NCI-H2171 treated with DMSO at 0.1 percent for 48 hours (cell line): ENCODE data around the gene ZG16.
"Not testable (repeated sequence)": the region's sequence is repeated elsewhere in the genome, so short reads cannot be mapped to it uniquely, and the experiment has no call there.

Experiments used
- DNase-seq: peaks from one replicate; lab custom pipeline; 2025; lab: John Stamatoyannopoulos, UW

The ZG16 gene

GRCh38 chr16:29787155-29787554 lies 9.1 kb downstream of the ZG16 start:
- not testable (repeated sequence) for DNase-seq

DNA sequence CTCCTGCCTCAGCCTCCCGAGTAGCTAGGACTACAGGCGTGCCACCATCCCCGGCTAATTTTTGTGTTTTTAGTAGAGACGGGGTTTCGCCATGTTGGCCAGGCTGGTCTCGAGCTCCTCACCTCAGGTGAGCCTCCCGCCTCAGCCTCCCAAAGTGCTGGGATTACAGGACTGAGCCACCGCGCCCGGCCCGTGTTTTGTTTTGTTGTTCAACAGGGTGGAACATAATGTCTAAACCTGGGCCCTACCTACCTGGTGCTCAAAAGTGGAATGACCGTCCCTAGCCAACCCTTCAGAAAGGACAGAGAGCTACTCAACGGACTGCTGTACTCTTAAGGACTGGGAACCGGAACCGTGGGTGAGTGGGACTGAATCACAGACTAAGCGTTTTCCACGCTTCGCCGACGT lies 11.7 kb downstream of the ZG16 start:
- no peak for DNase-seq

DNA sequence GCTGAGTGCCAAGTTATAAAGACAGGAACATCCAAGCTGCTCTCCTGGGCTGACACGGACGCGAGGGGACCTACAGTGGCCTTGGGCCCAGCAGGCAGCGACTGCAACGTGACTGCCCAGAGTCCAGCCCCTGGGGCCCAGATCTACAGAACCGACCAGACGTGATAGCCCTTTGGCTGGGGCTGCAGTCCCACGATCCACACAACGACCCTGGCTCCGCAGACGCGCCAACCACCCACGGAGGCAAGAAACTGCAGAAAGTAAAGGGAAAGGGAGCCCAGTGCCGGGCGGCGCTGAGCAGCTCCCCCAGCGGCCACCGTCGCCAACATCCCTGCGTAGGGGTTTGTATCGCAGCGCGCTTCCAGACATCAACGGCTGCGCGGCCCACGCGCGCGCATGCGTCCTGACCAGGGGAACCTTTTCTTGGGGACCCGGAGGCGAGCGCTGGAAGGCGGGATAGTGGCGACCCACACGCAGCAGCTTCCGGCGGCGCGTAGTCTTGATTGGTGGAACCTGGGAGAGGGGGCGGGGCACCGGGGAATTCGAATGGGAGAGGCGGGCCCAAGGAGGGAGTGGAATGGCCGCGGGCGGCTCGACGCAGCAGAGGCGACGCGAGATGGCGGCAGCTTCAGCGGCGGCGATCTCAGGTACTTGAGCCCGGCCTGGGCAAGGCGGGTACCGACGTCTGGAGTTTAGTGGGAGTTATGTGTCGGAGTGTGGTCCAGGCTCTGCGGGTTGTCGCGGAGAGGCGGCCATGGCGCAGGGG lies 12.3 kb downstream of the ZG16 start, which contains the start of gene KIF22:
Gene KIF22, plus strand, starts transcription at position 569 of the 766 bp plus-strand sequence. Its CDS starts 9 bp downstream, at position 578.
- peak; percentile 98 for DNase-seq

DNA sequence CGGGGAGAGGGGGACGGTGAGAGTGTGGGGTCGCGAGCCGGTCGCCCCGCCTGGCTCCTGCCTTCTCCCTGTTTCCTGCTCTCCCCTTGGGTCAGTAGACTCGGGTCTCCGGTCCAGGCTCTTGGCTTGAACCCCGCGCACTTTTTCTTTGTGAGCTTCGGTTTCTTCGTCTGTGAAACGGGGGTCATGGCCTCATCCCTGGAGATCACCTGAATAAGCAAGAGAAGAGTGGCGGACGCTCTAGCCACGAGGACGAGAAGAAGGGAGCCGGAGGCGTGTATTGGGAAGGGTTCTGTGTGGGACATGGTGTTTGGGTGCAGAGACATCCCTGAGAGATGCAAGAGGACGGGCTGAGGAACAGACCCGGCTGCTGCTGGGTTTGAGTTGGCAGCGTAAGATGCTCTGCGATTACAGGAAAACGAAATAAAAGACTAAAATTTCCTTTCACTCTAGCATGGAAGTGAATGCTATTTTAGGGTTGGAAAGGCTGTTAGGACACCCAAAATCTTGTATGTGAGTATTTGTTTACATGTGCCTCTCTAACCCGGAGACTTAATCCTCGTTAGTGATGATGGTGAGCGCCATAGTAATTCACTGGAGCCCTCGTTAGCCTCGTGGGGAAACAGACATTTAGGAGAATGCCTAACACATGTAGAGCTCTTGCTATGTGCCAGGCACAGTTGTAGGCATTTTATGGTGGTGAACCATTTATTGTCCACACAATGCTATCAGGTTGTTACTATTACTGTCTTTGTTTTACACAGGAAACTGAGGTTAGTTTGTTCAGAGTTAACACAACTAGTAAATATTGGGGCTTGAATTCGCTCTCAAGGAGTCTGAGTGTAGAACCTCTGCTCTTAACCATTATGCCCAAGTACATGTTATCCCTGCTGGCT lies 13.1 kb downstream of the ZG16 start:
- peak; percentile 55 for DNase-seq

GRCh38 chr16:29791845-29792807 lies 14.1 kb downstream of the ZG16 start:
- DNase-seq, result no peak

DNA sequence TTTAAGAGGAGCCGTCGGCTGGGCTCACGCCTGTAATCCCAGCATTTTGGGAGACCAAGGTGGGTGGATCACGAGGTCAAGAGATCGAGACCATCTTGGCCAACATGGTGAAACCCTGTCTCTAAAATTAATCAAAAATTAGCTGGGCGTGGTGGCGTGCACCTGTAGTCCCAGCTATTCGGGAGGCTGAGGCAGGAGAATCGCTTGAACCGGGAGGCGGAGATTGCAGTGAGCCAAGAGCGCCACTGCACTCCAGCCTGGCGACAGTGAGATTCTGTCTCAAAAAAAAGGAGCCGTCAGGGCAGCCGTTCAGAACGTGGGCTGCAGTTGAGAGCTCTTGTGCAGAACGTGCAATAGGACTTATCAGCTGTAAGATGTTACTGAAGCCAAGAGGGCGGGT lies 15.1 kb downstream of the ZG16 start:
- not testable (repeated sequence) for DNase-seq

DNA sequence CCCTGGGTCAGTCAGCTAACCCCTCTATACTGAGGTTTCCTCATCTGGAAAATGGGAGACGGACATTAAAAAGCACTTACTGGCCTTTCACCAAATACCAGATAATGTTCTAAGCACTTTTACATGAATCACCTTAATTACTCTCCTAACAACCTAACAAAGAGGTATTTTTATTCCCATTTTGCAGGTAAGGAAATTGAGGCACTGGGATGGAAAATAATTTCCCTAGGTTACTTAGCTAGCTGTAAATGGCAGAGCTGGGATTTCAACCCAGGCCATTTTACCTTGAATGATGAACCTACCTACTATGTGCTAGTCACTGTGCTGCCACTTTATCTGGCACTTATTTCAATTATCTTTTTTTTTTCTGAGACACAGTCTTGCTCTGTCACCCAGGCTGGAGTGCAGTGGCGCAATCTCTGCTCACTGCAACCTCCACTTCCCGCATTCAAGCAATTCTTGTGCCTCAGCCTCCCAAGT lies 16.2 kb downstream of the ZG16 start:
- DNase-seq, result no peak

- no peak for DNase-seq
Observed at GRCh38 chr16:29802416-29802935, 24.4 kb downstream of the ZG16 start.

GRCh38 chr16:29804020-29804419 lies 26.0 kb downstream of the ZG16 start:
- DNase-seq, result no peak

- DNase-seq, result peak; percentile 71
Observed at GRCh38 chr16:29804455-29805231, 26.6 kb downstream of the ZG16 start.

DNA sequence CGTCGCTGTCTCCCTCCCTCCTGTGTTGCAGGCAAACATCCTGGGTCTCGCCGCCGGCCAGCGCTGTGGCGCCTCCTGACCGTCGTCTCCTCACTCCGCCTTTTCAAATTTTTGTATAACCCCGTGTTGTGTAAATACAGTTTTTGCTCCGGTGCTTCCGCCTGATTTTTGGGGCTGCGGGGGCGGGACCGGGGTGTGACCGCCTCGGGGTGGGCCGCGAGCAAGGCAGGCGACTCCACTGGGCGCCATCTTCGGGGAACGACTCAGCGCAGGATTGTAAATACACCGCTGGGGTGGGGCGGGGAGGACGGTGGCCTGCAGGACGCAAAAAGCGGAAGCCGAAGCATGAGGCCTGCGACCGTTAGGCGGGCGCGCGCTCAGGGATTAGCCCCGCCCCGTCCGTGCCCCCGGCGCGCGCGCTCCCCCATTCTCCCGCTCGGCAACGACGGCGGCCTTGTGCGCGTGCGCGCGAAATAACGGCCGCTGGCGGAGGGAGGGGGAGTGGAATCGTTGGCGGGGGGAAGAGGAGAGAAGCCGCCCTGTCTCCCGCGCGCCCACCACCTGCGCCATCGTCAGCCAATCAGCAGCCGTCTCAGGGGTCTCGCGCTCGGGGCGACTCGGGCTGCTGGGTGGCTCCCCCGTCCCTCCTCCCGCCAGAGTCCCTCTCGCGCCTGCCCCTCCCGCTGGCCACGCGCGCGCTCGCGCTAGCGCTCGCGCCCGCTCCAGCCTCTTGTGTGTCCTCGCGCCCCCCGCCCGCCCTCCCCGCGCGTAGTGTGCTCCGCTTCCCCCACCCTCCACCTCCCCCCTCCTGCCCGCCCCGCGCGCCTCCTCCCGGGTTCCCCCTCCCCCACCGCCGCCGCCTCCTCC lies 27.4 kb downstream of the ZG16 start:
- DNase-seq, result peak; percentile 99

DNA sequence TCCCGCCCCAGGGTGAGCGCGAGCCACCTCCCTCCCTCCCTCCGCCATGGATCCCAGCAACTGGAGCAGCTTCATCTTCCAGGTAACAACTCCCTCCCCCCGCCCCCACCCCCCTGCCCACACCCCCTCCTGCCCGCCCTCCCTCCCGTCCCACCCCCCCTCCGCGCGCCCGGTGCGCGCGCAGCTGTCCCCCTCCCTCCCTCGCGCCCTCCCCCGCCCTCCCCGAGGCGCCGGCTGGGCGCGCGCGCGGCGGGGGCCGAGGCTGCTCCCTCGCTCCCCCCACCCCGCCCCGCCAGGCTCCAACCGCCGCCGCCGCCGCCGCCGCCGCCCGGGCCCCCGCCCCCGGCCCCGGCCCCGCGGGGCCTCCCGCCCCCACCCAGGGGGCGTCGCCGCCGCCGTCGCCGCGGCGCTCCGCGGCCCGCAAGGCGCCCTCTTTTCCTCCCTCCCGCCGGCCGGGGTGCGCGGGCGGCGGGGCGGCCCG lies 28.1 kb downstream of the ZG16 start, which contains the start of gene MAZ:
Gene MAZ, plus strand, starts transcription at position 431 of the 481 bp plus-strand sequence. CDS start 173 bp downstream, outside the sequence.
- peak; percentile 94 for DNase-seq

DNA sequence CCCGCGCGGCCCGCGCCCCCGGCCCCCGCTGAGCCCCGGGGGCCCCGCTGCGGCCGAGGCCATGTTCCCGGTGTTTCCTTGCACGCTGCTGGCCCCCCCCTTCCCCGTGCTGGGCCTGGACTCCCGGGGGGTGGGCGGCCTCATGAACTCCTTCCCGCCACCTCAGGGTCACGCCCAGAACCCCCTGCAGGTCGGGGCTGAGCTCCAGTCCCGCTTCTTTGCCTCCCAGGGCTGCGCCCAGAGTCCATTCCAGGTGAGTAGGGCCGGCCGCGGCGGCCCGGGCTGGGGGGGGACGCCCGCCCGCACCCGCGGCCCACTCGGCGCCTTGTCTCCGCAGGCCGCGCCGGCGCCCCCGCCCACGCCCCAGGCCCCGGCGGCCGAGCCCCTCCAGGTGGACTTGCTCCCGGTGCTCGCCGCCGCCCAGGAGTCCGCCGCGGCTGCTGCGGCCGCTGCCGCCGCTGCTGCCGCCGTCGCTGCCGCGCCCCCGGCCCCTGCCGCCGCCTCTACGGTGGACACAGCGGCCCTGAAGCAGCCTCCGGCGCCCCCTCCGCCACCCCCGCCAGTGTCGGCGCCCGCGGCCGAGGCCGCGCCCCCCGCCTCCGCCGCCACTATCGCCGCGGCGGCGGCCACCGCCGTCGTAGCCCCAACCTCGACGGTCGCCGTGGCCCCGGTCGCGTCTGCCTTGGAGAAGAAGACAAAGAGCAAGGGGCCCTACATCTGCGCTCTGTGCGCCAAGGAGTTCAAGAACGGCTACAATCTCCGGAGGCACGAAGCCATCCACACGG lies 28.8 kb downstream of the ZG16 start:
- DNase-seq, result peak; percentile 84

DNA sequence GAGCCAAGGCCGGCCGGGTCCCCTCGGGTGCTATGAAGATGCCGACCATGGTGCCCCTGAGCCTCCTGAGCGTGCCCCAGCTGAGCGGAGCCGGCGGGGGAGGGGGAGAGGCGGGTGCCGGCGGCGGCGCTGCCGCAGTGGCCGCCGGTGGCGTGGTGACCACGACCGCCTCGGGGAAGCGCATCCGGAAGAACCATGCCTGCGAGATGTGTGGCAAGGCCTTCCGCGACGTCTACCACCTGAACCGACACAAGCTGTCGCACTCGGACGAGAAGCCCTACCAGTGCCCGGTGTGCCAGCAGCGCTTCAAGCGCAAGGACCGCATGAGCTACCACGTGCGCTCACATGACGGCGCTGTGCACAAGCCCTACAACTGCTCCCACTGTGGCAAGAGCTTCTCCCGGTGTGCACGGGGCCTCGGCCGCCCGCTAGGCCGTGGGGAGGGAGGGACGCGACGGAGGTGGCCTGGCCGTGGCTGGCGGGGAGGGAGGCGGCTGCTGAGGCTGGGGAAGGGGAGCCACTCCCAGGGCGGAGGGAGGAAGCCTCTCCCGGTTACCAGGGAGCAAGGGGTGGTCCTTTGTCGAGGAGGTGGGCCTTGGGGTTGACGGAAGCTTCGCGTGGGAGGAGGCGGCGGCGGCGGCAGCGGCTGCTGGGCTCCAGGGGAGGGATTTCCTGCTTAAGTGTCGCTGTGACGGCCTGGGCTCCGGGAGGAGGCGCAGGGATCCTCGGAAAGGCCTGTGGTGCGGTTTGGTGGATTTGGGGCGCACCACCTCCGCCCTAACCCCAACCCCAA lies 29.6 kb downstream of the ZG16 start:
- DNase-seq, result peak; percentile 88

- DNase-seq, result no peak
Observed at GRCh38 chr16:29808219-29808900, 30.3 kb downstream of the ZG16 start.

- DNase-seq, result no peak
Observed at GRCh38 chr16:29809031-29809747, 31.1 kb downstream of the ZG16 start.
